DOHH2 (cell line): ENCODE measurements around the gene ETNK2.

Experiments used
- H3F3A ChIP-seq: fragments of 200-600 bp; sonication (generic), shearing (Covaris generic); 2 replicates; pipeline ENCODE4 v1.6.0; 2016; ENCODE audit warnings: antibody characterized with exemption, mild to moderate bottlenecking; ENCODE audit not compliant: control insufficient read depth, insufficient read depth
- H3K27ac ChIP-seq: fragments of 200-600 bp; sonication (generic); 2 replicates; pipeline ENCODE4 v1.5.1; 2014; ENCODE audit warnings: low read depth, mild to moderate bottlenecking, low read length, moderate library complexity
- H3K27me3 ChIP-seq: fragments of 200-600 bp; sonication (generic); 2 replicates; pipeline ENCODE4 v1.6.1; 2014; ENCODE audit warnings: mild to moderate bottlenecking, low read length, mixed read lengths; ENCODE audit not compliant: control insufficient read depth
- H3K36me3 ChIP-seq: fragments of 200-600 bp; sonication (generic); 2 replicates; pipeline ENCODE4 v1.6.1; 2014; ENCODE audit warnings: mild to moderate bottlenecking, low read length, moderate library complexity, mixed read lengths; ENCODE audit not compliant: control insufficient read depth
- H3K4me1 ChIP-seq: fragments of 200-600 bp; sonication (generic); 2 replicates; pipeline ENCODE4 v1.6.1; 2014; ENCODE audit warnings: mild to moderate bottlenecking, low read length, mixed read lengths; ENCODE audit not compliant: control insufficient read depth
- H3K4me2 ChIP-seq: fragments of 200-600 bp; sonication (generic); 2 replicates; pipeline ENCODE4 v1.6.0; 2014; ENCODE audit warnings: mild to moderate bottlenecking, low read length, moderate library complexity
- H3K4me3 ChIP-seq: fragments of 200-600 bp; sonication (generic); 2 replicates; pipeline ENCODE4 v1.5.1; 2014; ENCODE audit warnings: mild to moderate bottlenecking, low read length, mixed read lengths
- H3K79me2 ChIP-seq: fragments of 200-600 bp; sonication (generic); 2 replicates; pipeline ENCODE4 v1.6.1; 2014; ENCODE audit warnings: mild to moderate bottlenecking, low read length, mixed read lengths; ENCODE audit not compliant: control insufficient read depth
- H3K9me2 ChIP-seq: fragments of 200-600 bp; sonication (generic); replicated peaks from 2 replicates; pipeline ENCODE4 v1.6.1; 2014; ENCODE audit warnings: mild to moderate bottlenecking, low read length, mixed read lengths; ENCODE audit not compliant: control insufficient read depth
- H3K9me3 ChIP-seq: fragments of 200-600 bp; sonication (generic); 2 replicates; pipeline ENCODE4 v1.6.1; 2014; ENCODE audit warnings: antibody characterized with exemption, low read length, mixed read lengths; ENCODE audit not compliant: control insufficient read depth, insufficient read depth
- H4K20me1 ChIP-seq: fragments of 200-600 bp; sonication (generic); 2 replicates; pipeline ENCODE4 v1.6.0; 2014; ENCODE audit warnings: low read depth, mild to moderate bottlenecking, antibody characterized with exemption, low read length, moderate library complexity; ENCODE audit not compliant: control insufficient read depth, insufficient read depth
- CTCF ChIP-seq: fragments of 200-600 bp; sonication (generic); IDR thresholded peaks from one replicate; pipeline ENCODE4 v1.5.1; 2014; ENCODE audit warnings: antibody characterized with exemption, mild to moderate bottlenecking, low read depth, low read length; ENCODE audit not compliant: poor library complexity, severe bottlenecking
- EZH2phosphoT487 ChIP-seq: fragments of 200-600 bp; sonication (generic); IDR thresholded peaks from 2 replicates; pipeline ENCODE4 v1.6.1; 2017; ENCODE audit warnings: borderline replicate concordance, mild to moderate bottlenecking, antibody characterized with exemption, low read length, moderate library complexity, mixed read lengths

Gene ETNK2

GRCh38 chr1:204186597-204186996 is 34.8 kb upstream of the ETNK2 start:
- Histone ChIP-seq H3K9me3 (no peaks in the 10 kb centered on the region), H3F3A (no peaks in the 10 kb centered on the region), H3K27ac (no peak overlapping the region), H3K36me3 (no peaks in the 10 kb centered on the region), H3K4me2 (no peak overlapping the region), H3K9me2 (no peaks in the 10 kb centered on the region), H3K79me2 (no peaks in the 10 kb centered on the region), H4K20me1 (no peaks in the 10 kb centered on the region), H3K4me3 (no peak overlapping the region), H3K27me3 (peaks cover 39% of the 10 kb centered on the region), H3K4me1 (no peaks in the 10 kb centered on the region)
- TF ChIP-seq CTCF (no peak), EZH2phosphoT487 (no peak)

DNA sequence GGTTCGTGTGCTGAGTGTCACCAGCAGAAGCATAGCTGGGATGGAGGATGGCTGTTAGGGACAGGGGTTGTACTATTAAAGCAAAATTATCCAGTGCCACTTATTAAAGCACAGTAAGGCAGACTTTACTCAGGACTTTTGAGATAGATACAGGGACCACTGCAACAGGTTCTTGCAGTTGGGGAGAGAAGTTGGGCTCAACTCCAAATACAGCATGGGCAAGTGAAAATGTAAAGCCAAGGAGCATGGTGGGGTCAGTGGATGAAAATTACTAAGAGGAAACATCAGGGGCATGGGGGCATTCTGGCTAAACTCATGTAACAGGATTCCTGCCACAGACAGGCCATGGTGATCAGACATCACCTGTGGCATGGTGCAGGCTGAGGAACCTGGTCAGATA is 29.3 kb upstream of the ETNK2 start:
- Histone ChIP-seq H3K4me2 (no peak overlapping the region), H3K9me3 (no peaks in the 10 kb centered on the region)
- TF ChIP-seq EZH2phosphoT487 = no peak
- no peak for TF ChIP-seq CTCF

GRCh38 chr1:204180133-204180532 is 28.3 kb upstream of the ETNK2 start:
- no peaks in the 10 kb centered on the region for H3K4me1 ChIP-seq

More for the DNA sequence above, 29.3 kb upstream of the ETNK2 start:
- Histone ChIP-seq H3K36me3 (no peaks in the 10 kb centered on the region), H3K79me2 (no peaks in the 10 kb centered on the region), H4K20me1 (no peaks in the 10 kb centered on the region), H3K27me3 (peaks cover 6% of the 10 kb centered on the region; the same call in 1 of the 2 replicates), H3K9me2 (no peaks in the 10 kb centered on the region), H3K4me3 (no peak overlapping the region), H3K4me1 (no peaks in the 10 kb centered on the region), H3K27ac (no peak overlapping the region), H3F3A (no peaks in the 10 kb centered on the region)

More at GRCh38 chr1:204180133-204180532, 28.3 kb upstream of the ETNK2 start:
- H3K36me3 ChIP-seq = no peaks in the 10 kb centered on the region
- no peak overlapping the region for H3K27ac ChIP-seq
- TF ChIP-seq CTCF = no peak
- no peak for TF ChIP-seq EZH2phosphoT487
- peaks cover 6% of the 10 kb centered on the region; the same call in 1 of the 2 replicates for H3K27me3 ChIP-seq
- no peak overlapping the region for H3K4me3 ChIP-seq
- no peak overlapping the region for H3K4me2 ChIP-seq
- no peaks in the 10 kb centered on the region for H3K9me3 ChIP-seq
- H3K79me2 ChIP-seq = no peaks in the 10 kb centered on the region
- H3F3A ChIP-seq = no peaks in the 10 kb centered on the region
- H3K9me2 ChIP-seq = no peaks in the 10 kb centered on the region
- no peaks in the 10 kb centered on the region for H4K20me1 ChIP-seq
